Colonic mucosa (tissue), 4 donors: ENCODE data around the gene PAK2. TPM values are rescaled to one million over a fixed set of nuclear protein-coding genes. Genes with fewer than 3 reads are reported as not detected.

Experiments
- DNase-seq: peaks from one replicate; pipeline ENCODE4 v3.0.0-alpha.2; 2020
- H3K27ac ChIP-seq: fragments of 200-600 bp; one replicate; pipeline ENCODE4 v1.8.0; 2021
- H3K27me3 ChIP-seq: fragments of 200-600 bp; one replicate; pipeline ENCODE4 v1.8.0; 2021
- H3K36me3 ChIP-seq: fragments of 200-600 bp; one replicate; pipeline ENCODE4 v1.8.0; 2021
- H3K4me1 ChIP-seq: fragments of 200-600 bp; one replicate; pipeline ENCODE4 v1.8.0; 2021; ENCODE audit warnings: mild to moderate bottlenecking
- H3K4me3 ChIP-seq: fragments of 200-600 bp; one replicate; pipeline ENCODE4 v1.8.0; 2021
- H3K9ac ChIP-seq, 2 donors: one replicate each; pipeline ENCODE4 v1.7.0; 2013; ENCODE audit warnings: control low read depth in 2 of 2, low read depth in 2 of 2, low read length in 2 of 2
- H3K9me3 ChIP-seq: fragments of 200-600 bp; one replicate; pipeline ENCODE4 v1.8.0; 2021
- intact Hi-C: fragments of 100-400 bp; cut with DNase I; formaldehyde crosslinking; loops from one replicate; pipeline ENCODE4 v1.14.1; 2022
- total RNA-seq, 2 donors: library from RNA; stranded (reverse); fragmentation: NEBNext Ultra II Directional in 1 of 2; extraction: Animal tissue kit (Norgen Biotek cat#: 25700) in 1 of 2; gene quantifications; one replicate each; pipeline ENCODE4 v1.2.1, GENCODE V29; 2021
- TF ChIP-seq, protein P1 (sequence below): fragments of 200-600 bp; IDR thresholded peaks from one replicate; pipeline ENCODE4 v1.8.0; 2022; ENCODE audit warnings: antibody characterized with exemption, mild to moderate bottlenecking
- donor health status: healthy.
- donor health status: DM: no; HTN: no; CAD: no.
- donor health status: DM: no; HTN: no; CAD: no.

PAK2 gene
- total RNA-seq, 2 donors from 2014 or later, result 72.5 to 76.5 TPM

DNA sequence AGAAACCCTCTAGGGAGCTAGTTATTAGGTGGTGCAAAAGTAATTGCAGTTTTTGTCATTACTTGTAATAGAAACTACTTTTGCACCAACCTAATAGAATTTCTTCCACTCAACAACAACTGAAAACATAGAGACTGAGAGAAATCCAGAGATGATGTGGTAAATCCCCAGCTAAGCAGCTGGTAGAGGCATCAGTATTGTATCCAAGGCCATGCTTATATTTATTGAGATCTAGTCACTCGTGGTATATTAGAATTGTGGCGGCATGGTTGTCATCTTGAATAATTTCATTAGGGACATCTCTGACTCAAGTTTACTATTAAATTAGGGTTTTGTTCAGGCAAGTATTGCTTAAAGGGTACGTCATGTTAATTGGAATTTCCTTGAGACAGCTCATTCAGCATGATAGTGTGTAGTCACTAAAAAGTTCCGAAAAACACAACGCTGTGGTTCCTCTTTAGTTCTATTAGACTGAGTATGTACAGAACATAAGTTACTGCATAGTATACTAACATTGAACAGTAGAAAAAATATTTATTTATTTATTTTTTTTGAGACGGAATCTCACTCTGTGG, 35.3 kb downstream of the PAK2 start:
- H3K4me1 ChIP-seq, result no peaks in the 10 kb centered on the region

DNA sequence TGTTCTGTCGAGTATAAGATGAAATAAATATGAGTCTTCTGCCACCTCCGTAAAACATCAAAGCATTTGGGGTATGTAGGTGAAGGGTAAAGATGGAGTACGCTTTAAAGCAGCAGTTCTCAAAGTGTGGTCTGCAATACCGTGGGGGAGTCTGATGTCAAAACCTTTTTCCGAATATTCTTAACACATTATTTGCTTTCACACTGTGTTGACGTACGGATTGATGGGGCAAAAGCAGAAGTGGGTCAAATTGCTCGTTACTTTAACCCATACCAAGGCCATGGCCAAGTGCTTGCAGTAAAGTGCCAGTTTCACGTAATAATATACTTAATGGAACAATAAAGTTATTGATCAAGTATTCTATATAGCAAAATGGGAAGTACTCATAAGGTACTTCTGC, 36.3 kb downstream of the PAK2 start:
- H3K9me3 ChIP-seq, result no peaks in the 10 kb centered on the region
- no peak for DNase-seq
- TF ChIP-seq, protein P1, sequence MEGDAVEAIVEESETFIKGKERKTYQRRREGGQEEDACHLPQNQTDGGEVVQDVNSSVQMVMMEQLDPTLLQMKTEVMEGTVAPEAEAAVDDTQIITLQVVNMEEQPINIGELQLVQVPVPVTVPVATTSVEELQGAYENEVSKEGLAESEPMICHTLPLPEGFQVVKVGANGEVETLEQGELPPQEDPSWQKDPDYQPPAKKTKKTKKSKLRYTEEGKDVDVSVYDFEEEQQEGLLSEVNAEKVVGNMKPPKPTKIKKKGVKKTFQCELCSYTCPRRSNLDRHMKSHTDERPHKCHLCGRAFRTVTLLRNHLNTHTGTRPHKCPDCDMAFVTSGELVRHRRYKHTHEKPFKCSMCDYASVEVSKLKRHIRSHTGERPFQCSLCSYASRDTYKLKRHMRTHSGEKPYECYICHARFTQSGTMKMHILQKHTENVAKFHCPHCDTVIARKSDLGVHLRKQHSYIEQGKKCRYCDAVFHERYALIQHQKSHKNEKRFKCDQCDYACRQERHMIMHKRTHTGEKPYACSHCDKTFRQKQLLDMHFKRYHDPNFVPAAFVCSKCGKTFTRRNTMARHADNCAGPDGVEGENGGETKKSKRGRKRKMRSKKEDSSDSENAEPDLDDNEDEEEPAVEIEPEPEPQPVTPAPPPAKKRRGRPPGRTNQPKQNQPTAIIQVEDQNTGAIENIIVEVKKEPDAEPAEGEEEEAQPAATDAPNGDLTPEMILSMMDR, result no peak
- no peak overlapping the region for H3K9ac ChIP-seq
- H3K27ac ChIP-seq, result no peak overlapping the region
- H3K4me3 ChIP-seq, result no peak overlapping the region
- intact Hi-C loops, result no loop called here
- H3K36me3 ChIP-seq, result no peaks in the 10 kb centered on the region
- no peaks in the 10 kb centered on the region for H3K4me1 ChIP-seq
- no peaks in the 10 kb centered on the region for H3K27me3 ChIP-seq

More for the DNA sequence above, 35.3 kb downstream of the PAK2 start:
- H3K36me3 ChIP-seq, result no peaks in the 10 kb centered on the region
- H3K9me3 ChIP-seq, result no peaks in the 10 kb centered on the region
- no peak for DNase-seq
- H3K4me3 ChIP-seq, result no peak overlapping the region
- no peak overlapping the region for H3K27ac ChIP-seq
- no peak overlapping the region for H3K9ac ChIP-seq
- TF ChIP-seq, protein P1, result no peak
- intact Hi-C loops, result no loop called here
- H3K27me3 ChIP-seq, result no peaks in the 10 kb centered on the region

DNA sequence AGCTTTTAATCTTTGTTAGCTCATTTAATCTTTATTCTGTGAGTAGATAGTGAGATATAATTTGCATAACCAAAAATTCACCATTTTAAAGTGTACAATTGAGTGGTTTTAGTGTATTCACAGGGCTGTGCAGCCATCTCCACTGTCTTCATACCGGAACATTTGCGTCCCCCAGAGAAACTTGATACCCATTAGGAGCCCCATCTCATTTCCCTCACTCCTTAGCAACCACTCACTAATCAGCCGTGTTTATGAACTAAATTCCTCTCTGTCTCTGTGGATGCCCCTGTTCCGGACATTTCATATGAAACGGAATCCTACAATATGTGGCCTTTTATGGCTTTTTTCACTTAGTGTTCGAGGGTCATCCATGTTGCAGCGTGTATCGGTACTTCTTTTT, 38.2 kb downstream of the PAK2 start:
- DNase-seq, result no peak
- TF ChIP-seq, protein P1, result no peak
- Histone ChIP-seq H3K9me3 (no peaks in the 10 kb centered on the region), H3K4me3 (no peak overlapping the region), H3K4me1 (no peaks in the 10 kb centered on the region), H3K27me3 (no peaks in the 10 kb centered on the region), H3K36me3 (no peaks in the 10 kb centered on the region), H3K9ac (no peak overlapping the region), H3K27ac (no peak overlapping the region)
- intact Hi-C loops, result no loop called here

DNA sequence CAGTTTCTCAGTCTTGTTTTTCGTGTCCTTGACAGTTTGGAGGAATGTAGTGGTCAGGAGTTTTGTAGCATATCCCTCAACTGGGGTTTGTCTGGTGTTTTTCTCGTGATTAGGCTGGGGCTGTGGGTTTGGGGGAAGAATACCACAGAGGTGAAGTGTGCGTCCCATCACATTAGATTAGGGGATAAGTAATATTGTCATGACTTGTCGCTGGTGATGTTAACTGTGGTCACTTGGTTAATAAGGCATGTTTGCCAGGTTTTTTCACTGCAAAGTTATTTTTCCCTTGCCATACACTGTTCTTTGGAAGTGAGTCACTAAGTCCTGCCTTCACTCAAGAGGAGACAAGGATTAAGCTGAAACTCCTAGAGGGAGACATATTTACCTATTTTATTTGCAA, 39.1 kb downstream of the PAK2 start:
- Histone ChIP-seq H3K27me3 (no peaks in the 10 kb centered on the region), H3K4me3 (no peak overlapping the region), H3K27ac (no peak overlapping the region), H3K4me1 (no peaks in the 10 kb centered on the region), H3K9me3 (no peaks in the 10 kb centered on the region), H3K36me3 (no peaks in the 10 kb centered on the region), H3K9ac (no peak overlapping the region)
- intact Hi-C loops, result no loop called here
- TF ChIP-seq, protein P1, result no peak
- no peak for DNase-seq

DNA sequence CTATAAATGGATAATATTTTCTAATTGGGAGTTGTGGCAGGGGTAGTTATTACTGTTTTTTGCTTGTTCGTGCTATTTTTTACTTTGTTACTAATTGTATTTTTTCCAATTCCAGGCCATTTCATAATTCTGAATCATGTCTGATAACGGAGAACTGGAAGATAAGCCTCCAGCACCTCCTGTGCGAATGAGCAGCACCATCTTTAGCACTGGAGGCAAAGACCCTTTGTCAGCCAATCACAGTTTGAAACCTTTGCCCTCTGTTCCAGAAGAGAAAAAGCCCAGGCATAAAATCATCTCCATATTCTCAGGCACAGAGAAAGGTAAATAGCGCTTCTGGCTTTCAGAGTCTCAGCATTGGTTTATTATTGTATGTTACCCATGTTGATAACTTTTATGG, 42.9 kb downstream of the PAK2 start:
- TF ChIP-seq, protein P1, result no peak
- no peak for DNase-seq
- no peaks in the 10 kb centered on the region for H3K9me3 ChIP-seq
- no peaks in the 10 kb centered on the region for H3K27me3 ChIP-seq
- no peak overlapping the region for H3K9ac ChIP-seq
- no peak overlapping the region for H3K4me3 ChIP-seq
- H3K36me3 ChIP-seq, result no peaks in the 10 kb centered on the region
- intact Hi-C loops, result no loop called here
- no peak overlapping the region for H3K27ac ChIP-seq
- no peaks in the 10 kb centered on the region for H3K4me1 ChIP-seq
